Uterus (tissue), 4 donors: ENCODE data around the gene DDC. TPM values are rescaled to one million over a fixed set of nuclear protein-coding genes. Genes with fewer than 3 reads are reported as not detected.
"Not testable (repeated sequence)": the region's sequence is repeated elsewhere in the genome, so short reads cannot be mapped to it uniquely, and the experiment has no call there.

ENCODE experiments used
- DNase-seq, 2 donors: peaks; one replicate each; pipeline ENCODE4 v3.0.0-alpha.2; 2019 to 2020
- H3K27ac ChIP-seq, 2 donors: fragments of 200-600 bp; sonication (generic); 1 replicate in 1 of 2; 2 replicates in 1 of 2; pipeline ENCODE4 v1.5.1; 2016 to 2018
- H3K27me3 ChIP-seq, 2 donors: fragments of 200-600 bp; sonication (generic); one replicate each; pipeline ENCODE4 v1.5.1; 2018 to 2019; ENCODE audit warnings: control low read depth in 1 of 2
- H3K36me3 ChIP-seq, 2 donors: fragments of 200-600 bp; sonication (generic); one replicate each; pipeline ENCODE4 v1.5.1; 2019; ENCODE audit warnings: control low read depth in 1 of 2
- H3K4me1 ChIP-seq, 2 donors: fragments of 200-600 bp; sonication (generic); one replicate each; pipeline ENCODE4 v1.5.1; 2018 to 2019; ENCODE audit warnings: control low read depth in 1 of 2
- H3K4me3 ChIP-seq, 2 donors: fragments of 200-600 bp; sonication (generic); 1 replicate in 1 of 2; 2 replicates in 1 of 2; pipeline ENCODE4 v1.5.1; 2018 to 2019; ENCODE audit warnings: mild to moderate bottlenecking in 1 of 2
- H3K9me3 ChIP-seq, 2 donors: fragments of 200-600 bp; sonication (generic); one replicate each; pipeline ENCODE4 v1.5.1; 2019; ENCODE audit warnings: control low read depth in 1 of 2
- CTCF ChIP-seq, 4 experiments: fragments of 200-600 bp in 2 of 4; fragments of 450-650 bp in 2 of 4; sonication (generic) in 2 of 4; IDR thresholded peaks; one replicate each; pipeline ENCODE4 v1.5.1; 2016 to 2019; ENCODE audit warnings: antibody characterized with exemption in 4 of 4, mild to moderate bottlenecking in 2 of 4, moderate library complexity in 1 of 4
- POLR2A ChIP-seq, 2 donors: fragments of 450-650 bp; IDR thresholded peaks; one replicate each; pipeline ENCODE4 v1.6.1; 2016; ENCODE audit warnings: antibody characterized with exemption in 2 of 2, mild to moderate bottlenecking in 1 of 2, moderate library complexity in 1 of 2
- intact Hi-C: fragments of 100-400 bp; cut with DNase I; formaldehyde crosslinking; loops from one replicate; pipeline ENCODE4 v1.15.1; 2023; ENCODE audit warnings: low total_unique reads
- total RNA-seq, 4 donors: library from RNA; depleted of rRNA in 3 of 4; stranded (reverse); fragments of >200 nt in 3 of 4; gene quantifications; one replicate each; pipeline versions ENCODE4 v1.1.0 to v1.2.4, GENCODE V29; 2014 to 2023
- donor health status: DM: yes; HTN: yes; CAD: no.

Gene DDC
- total RNA-seq, 4 donors from 2014 or later = not detected

GRCh38 chr7:50588937-50589336 lies 23.7 kb upstream of the DDC start:
- no peaks in the 10 kb centered on the region for H3K4me1 ChIP-seq
- no peak overlapping the region for H3K27ac ChIP-seq
- H3K4me3 ChIP-seq = no peak overlapping the region
- no peak for DNase-seq
- no peak for TF ChIP-seq CTCF (IDR thresholded peaks at IDR 0.05)
- TF ChIP-seq POLR2A (IDR thresholded peaks at IDR 0.05) = no peak
- H3K36me3 ChIP-seq = no peaks in the 10 kb centered on the region
- no peaks in the 10 kb centered on the region for H3K9me3 ChIP-seq
- intact Hi-C loops = no loop called here
- H3K27me3 ChIP-seq = no peaks in the 10 kb centered on the region

- TF ChIP-seq POLR2A (IDR thresholded peaks at IDR 0.05) = no peak
- TF ChIP-seq CTCF (IDR thresholded peaks at IDR 0.05) = no peak
- H3K4me3 ChIP-seq = no peak overlapping the region
- no peaks in the 10 kb centered on the region for H3K4me1 ChIP-seq
- H3K27ac ChIP-seq = no peak overlapping the region
- no peaks in the 10 kb centered on the region for H3K36me3 ChIP-seq
- peaks cover 0 to 3% of the 10 kb centered on the region in 2 donors for H3K9me3 ChIP-seq
- intact Hi-C loops = no loop called here
- DNase-seq = no peak
- H3K27me3 ChIP-seq = no peaks in the 10 kb centered on the region
These were observed 22.5 kb upstream of the DDC start for GRCh38 chr7:50587737-50588136.

- H3K4me3 ChIP-seq = no peak overlapping the region
- no peak for DNase-seq
- no peak overlapping the region for H3K27ac ChIP-seq
- peaks cover 0 to 3% of the 10 kb centered on the region in 2 donors for H3K9me3 ChIP-seq
- no peaks in the 10 kb centered on the region for H3K27me3 ChIP-seq
- TF ChIP-seq CTCF (IDR thresholded peaks at IDR 0.05) (no peak), POLR2A (IDR thresholded peaks at IDR 0.05) (no peak)
- no peaks in the 10 kb centered on the region for H3K36me3 ChIP-seq
- H3K4me1 ChIP-seq = no peaks in the 10 kb centered on the region
- intact Hi-C loops = no loop called here
These were observed 19.7 kb upstream of the DDC start for GRCh38 chr7:50584793-50585408.

GRCh38 chr7:50584386-50584785 lies 19.2 kb upstream of the DDC start:
- no peak for DNase-seq
- Histone ChIP-seq H3K4me3 (no peak overlapping the region), H3K36me3 (no peaks in the 10 kb centered on the region), H3K9me3 (peaks cover 0 to 3% of the 10 kb centered on the region in 2 donors), H3K4me1 (no peaks in the 10 kb centered on the region), H3K27me3 (no peaks in the 10 kb centered on the region), H3K27ac (no peak overlapping the region)
- intact Hi-C loops = no loop called here
- TF ChIP-seq POLR2A (IDR thresholded peaks at IDR 0.05) (no peak), CTCF (IDR thresholded peaks at IDR 0.05) (no peak)

GRCh38 chr7:50583295-50583694 lies 18.1 kb upstream of the DDC start:
- DNase-seq, H3K27ac ChIP-seq, intact Hi-C loops, H3K4me1 ChIP-seq, H3K9me3 ChIP-seq, H3K4me3 ChIP-seq, H3K36me3 ChIP-seq, H3K27me3 ChIP-seq: not testable (repeated sequence)

- DNase-seq, H3K27me3 ChIP-seq, H3K4me3 ChIP-seq, H3K4me1 ChIP-seq, H3K36me3 ChIP-seq, H3K9me3 ChIP-seq, H3K27ac ChIP-seq, intact Hi-C loops: not testable (repeated sequence)
These were observed 17.1 kb upstream of the DDC start for GRCh38 chr7:50582271-50582670.

GRCh38 chr7:50580666-50581065 lies 15.5 kb upstream of the DDC start:
- intact Hi-C loops, DNase-seq, H3K4me3 ChIP-seq, H3K36me3 ChIP-seq, H3K27me3 ChIP-seq, H3K4me1 ChIP-seq, H3K9me3 ChIP-seq, H3K27ac ChIP-seq: not testable (repeated sequence)
